GM21423 (cell line): ENCODE results near the gene GAD2.

Experiments
- ATAC-seq: cut with Tn5 transposase; IDR thresholded peaks from one replicate; pipeline ENCODE4 v1.9.1; 2021; ENCODE audit warnings: mild to moderate bottlenecking, moderate library complexity; ENCODE audit not compliant: unreplicated experiment

GAD2 gene

GRCh38 chr10:26216585-26217395, at the start of gene GAD2:
Gene GAD2, plus strand, starts transcription at chr10:26216774. Its CDS starts 36 bp downstream, at chr10:26216810.
- ATAC-seq, result no peak

- no peak for ATAC-seq
These were observed 47.1 kb upstream of the GAD2 start for GRCh38 chr10:26169466-26169865.

GRCh38 chr10:26172131-26172530, 44.4 kb upstream of the GAD2 start:
- ATAC-seq, result no peak

- ATAC-seq, result no peak
These were observed 42.7 kb upstream of the GAD2 start for GRCh38 chr10:26173837-26174236.

GRCh38 chr10:26177341-26177740, 39.2 kb upstream of the GAD2 start:
- ATAC-seq, result no peak

GRCh38 chr10:26194275-26194674, 22.3 kb upstream of the GAD2 start:
- ATAC-seq, result no peak

- ATAC-seq, result no peak
These were observed 19.3 kb upstream of the GAD2 start for GRCh38 chr10:26197248-26197647.

GRCh38 chr10:26198119-26198518, 18.5 kb upstream of the GAD2 start:
- no peak for ATAC-seq

GRCh38 chr10:26199841-26200240, 16.7 kb upstream of the GAD2 start:
- no peak for ATAC-seq

GRCh38 chr10:26205223-26205622, 11.4 kb upstream of the GAD2 start:
- no peak for ATAC-seq

- no peak for ATAC-seq
These were observed 4.7 kb upstream of the GAD2 start for GRCh38 chr10:26211781-26212444.

- ATAC-seq, result no peak
These were observed 4.1 kb upstream of the GAD2 start for GRCh38 chr10:26212511-26212910.

- ATAC-seq, result no peak
These were observed 3.3 kb upstream of the GAD2 start for GRCh38 chr10:26213157-26213800.

- ATAC-seq, result no peak
These were observed 2.6 kb upstream of the GAD2 start for GRCh38 chr10:26214004-26214403.

- ATAC-seq, result no peak
These were observed 1.8 kb upstream of the GAD2 start for GRCh38 chr10:26214551-26215395.

GRCh38 chr10:26215396-26215934, 1.1 kb upstream of the GAD2 start:
- ATAC-seq, result no peak

- no peak for ATAC-seq
These were observed 514 bp upstream of the GAD2 start for GRCh38 chr10:26215935-26216584.

GRCh38 chr10:26217396-26218086, 967 bp downstream of the GAD2 start:
- ATAC-seq, result no peak

GRCh38 chr10:26219676-26220075, 3.1 kb downstream of the GAD2 start:
- no peak for ATAC-seq

GRCh38 chr10:26220901-26221300, 4.3 kb downstream of the GAD2 start:
- no peak for ATAC-seq
